Activated CD4-positive, CD25-positive, alpha-beta regulatory T cell treated with anti-CD3 and anti-CD28 coated beads, Interleukin-2, amount 50 U/mL, for 24 hours (primary cell): ENCODE data around the gene ZCCHC2.

Experiments used
- ATAC-seq, 2 donors: fragments of 150-1000 bp; cut with Tn5 transposase; one replicate each; pipeline ENCODE4 v1.10.0; 2021; ENCODE audit warnings: mild to moderate bottlenecking in 1 of 2, moderate library complexity in 1 of 2

ZCCHC2 gene

GRCh38 chr18:62583376-62583775, 60.6 kb downstream of the ZCCHC2 start:
- ATAC-seq = no peak

- ATAC-seq = peak; percentile 35 to 44
Measured at GRCh38 chr18:62584241-62585120, 61.7 kb downstream of the ZCCHC2 start.

GRCh38 chr18:62585274-62586150, 62.7 kb downstream of the ZCCHC2 start:
- peak; percentile 83 to 84 for ATAC-seq

- peak; percentile 72 to 77 for ATAC-seq
Measured at GRCh38 chr18:62586151-62586774, 63.4 kb downstream of the ZCCHC2 start.

- ATAC-seq = no peak
Measured at GRCh38 chr18:62586781-62587487, 64.1 kb downstream of the ZCCHC2 start.

- no peak for ATAC-seq
Measured at GRCh38 chr18:62587689-62588088, 64.9 kb downstream of the ZCCHC2 start.

GRCh38 chr18:62588217-62588616, 65.4 kb downstream of the ZCCHC2 start:
- no peak for ATAC-seq

- no peak for ATAC-seq
Measured at GRCh38 chr18:62590799-62591590, 68.2 kb downstream of the ZCCHC2 start.

- ATAC-seq = no peak
Measured at GRCh38 chr18:62596145-62597005, 73.5 kb downstream of the ZCCHC2 start.

- ATAC-seq = no peak
Measured at GRCh38 chr18:62601871-62602270, 79.0 kb downstream of the ZCCHC2 start.

- ATAC-seq = no peak
Measured at GRCh38 chr18:62602706-62603105, 79.9 kb downstream of the ZCCHC2 start.

GRCh38 chr18:62603211-62603610, 80.4 kb downstream of the ZCCHC2 start:
- no peak for ATAC-seq

- ATAC-seq = no peak
Measured at GRCh38 chr18:62603979-62604378, 81.2 kb downstream of the ZCCHC2 start.

- ATAC-seq = no peak
Measured at GRCh38 chr18:62605685-62606084, 82.9 kb downstream of the ZCCHC2 start.

GRCh38 chr18:62606106-62606505, 83.3 kb downstream of the ZCCHC2 start:
- ATAC-seq = no peak

GRCh38 chr18:62607302-62607701, 84.5 kb downstream of the ZCCHC2 start:
- no peak for ATAC-seq

- ATAC-seq = no peak
Measured at GRCh38 chr18:62607708-62608428, 85.0 kb downstream of the ZCCHC2 start.

- no peak for ATAC-seq
Measured at GRCh38 chr18:62609764-62610163, 86.9 kb downstream of the ZCCHC2 start.

- ATAC-seq = no peak
Measured at GRCh38 chr18:62610351-62610700, 87.5 kb downstream of the ZCCHC2 start.
